AML-193 (cell line): ENCODE data around the gene TMEM255A.
A peak's percentile ranks its signal among the peaks of the same experiment; 100 is the strongest.

Experiments used
- DNase-seq, 2 experiments: peaks; one replicate each; lab custom pipeline; 2025; lab: John Stamatoyannopoulos, UW

Gene TMEM255A

DNA sequence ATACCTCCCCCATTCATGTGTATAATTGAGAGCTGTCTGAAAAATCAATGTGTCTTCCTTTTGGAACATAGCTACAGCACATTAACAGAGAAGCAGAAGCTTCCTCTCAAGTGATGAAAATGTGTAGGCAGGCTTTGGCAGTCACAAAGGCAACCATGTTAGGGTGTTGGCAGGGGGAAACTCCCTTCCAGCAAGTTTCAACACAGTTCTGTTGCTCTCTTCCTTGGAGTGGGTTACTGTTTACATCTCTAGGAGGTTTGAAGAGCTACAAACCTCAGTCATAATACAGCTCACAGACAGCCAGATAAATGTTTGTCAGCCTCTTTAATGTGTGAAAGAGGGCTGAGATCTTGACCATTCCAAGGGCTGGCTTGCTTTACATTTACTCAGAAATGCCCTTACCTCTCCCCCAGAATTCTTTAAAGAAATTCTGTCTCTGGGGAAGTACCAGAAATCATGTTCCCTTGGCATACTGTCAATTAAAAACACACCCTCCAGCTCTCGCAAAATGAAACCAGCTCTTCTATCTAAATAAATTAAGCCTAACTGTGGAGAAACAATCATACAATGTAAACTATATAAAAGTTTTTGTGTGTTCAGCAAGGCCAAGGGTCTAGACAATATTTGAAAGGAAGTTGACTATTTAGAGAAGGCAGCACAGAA, 41.8 kb downstream of the TMEM255A start:
- peak; percentile 21 to 34 for DNase-seq

DNA sequence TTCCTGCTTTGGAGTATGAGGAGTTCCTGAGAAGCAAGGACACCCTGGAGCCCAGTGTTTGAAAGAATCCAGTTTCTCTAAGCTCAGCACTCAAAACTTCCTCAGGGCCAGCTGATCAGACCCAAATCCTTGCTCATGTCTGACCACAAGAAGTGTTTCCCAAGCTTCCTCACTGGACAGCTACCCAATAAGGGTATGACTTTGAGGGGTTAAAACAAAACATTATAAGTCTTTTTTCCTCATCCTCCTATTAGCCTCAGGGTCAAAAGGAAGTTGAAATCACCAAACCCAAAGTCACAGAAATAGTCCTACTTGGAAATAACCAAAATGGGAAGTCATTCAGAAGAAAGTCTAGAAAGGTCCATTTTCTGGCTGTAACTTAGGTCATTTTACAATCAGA, 46.9 kb downstream of the TMEM255A start:
- peak in 1 of 2 experiments; percentile 13 for DNase-seq

DNA sequence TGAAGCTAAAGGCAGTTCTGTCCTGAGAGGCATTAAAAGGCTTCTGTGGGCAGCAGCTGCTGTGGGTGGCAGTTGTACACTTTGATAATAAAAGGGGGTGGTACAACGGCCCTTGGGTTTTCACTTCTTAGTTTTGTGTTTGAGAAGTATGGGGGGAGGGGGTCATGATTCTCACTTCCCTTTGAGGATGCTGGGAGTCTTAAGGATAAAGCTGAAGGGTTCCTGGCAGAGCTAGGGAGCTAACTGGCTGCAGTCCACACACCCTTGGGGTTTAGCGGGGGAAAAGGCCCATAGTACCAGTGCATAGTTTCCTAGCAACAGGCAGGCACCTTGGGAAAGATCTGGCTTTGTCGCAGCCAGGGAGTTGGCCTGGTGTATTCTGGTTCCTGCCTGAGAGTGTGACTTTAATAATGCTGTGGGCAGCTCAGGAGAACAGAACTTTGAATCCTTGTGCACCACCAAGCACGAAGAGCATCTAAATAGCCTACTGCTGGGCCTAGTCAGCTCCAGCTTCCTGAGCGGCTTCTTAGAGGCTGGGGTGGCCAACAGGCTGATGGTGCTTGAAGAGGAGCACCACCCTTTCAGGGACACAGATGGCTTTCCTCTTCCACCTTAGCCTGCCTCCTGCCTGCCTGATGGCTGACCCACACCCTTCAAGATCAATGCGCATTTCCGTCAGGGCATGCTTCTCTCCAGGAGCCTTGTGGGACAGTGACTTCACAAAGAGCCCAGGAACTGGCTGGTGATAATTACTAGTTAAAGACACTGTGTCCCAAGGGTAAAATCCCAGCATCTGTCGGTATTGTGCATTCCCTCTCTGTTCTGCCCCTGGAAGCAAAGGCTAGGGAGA, 48.2 kb downstream of the TMEM255A start:
- no peak for DNase-seq

DNA sequence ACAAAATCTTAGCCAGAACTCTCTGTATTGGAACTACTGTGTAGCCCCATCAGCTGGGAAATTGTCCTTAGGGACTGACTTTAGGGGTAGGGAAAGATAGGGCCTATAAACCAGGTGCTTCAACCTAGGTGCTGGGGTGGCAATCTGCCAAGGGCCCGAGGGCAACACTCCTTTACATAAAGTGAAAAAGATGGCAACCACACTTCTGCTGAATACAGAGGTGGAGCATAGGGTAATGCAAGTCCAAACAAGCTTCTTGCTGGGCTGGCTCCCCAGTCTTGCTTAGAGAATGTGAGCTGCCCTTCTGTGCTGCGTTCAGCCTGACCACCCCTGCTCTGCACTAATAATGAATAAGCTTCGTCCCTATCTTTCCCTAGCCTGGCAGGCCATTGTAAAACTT, 50.9 kb downstream of the TMEM255A start:
- no peak for DNase-seq

DNA sequence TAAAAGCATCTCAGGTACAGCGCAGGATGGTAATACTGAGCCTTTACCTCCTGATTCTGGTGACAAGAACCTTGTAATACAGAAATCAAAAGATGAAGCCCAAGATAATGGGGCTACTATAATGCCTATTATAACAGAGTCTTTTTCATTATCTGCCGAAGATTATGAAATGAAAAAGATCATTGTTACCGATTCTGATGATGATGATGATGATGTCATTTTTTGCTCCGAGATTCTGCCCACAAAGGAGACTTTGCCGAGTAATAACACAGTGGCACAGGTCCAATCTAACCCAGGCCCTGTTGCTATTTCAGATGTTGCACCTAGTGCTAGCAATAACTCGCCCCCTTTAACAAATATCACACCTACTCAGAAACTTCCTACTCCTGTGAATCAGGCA, 57.5 kb downstream of the TMEM255A start:
- no peak for DNase-seq

DNA sequence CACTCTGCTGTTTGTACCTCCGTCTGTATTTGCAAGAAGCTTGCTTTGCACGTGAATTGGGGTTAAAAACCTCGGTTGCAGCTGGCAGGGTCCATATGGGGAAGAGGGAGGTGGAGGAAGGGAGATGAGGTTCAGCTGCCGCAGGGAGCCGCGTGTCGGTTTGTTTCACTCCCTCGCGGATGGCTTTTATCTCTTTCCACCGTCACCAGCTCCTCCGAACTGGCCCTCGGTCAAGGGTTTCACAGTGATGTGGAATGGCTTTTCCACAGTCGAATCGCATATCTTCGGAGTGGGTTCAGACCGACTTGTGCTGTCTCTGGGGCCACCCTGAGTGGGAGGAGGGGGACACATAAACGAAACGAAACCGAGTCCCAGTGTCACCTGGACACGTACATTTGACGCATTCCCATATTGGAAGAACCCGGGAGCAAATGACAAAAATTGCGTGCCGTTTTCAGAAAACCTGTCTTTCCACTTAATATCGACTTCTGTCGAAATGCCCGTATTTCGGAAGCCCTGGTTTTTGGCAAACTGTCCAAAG, 59.7 kb downstream of the TMEM255A start:
- peak in 1 of 2 experiments; percentile 1 for DNase-seq

DNA sequence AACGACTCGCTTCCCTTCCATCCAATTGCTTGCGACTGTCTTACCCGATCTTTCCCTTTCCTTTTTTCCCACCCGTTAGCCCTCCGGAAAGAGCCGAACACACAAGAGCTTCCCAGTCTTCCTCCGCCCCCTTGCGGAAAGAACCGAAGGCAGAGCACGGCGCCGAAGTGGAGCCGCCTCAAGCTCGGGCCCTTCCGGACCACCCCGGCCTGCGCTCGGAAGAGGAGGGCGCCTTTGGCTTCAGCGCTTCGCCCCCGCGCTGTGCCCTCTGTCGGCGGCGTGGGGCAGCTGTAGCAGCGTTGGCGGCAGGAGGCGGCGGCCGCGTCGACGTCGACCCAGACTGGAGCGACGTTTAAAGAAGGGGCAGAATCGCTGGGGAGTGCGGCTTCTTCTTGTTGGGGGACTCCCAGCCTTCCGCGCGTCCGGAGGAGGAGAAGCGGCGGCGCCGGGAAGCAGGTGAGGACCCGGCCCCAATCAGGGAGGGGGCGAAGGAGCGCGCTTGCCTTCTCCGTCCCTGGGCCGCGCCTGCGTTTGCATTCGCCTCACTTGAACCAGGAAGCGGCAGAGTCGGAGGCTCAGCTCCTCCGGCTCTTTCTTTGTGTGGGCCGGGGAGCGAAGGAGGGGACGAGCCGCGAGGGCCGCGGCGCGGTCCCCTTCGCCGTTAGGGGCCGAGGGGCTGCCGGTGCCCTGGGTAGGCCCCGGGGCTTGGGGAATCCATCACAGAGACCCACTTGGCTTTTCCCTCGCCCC, 60.6 kb downstream of the TMEM255A start, which contains the start of gene ZBTB33:
Gene ZBTB33 (plus strand): TSS at position 291 of the 750 bp plus-strand sequence. CDS start 2,604 bp downstream, outside the sequence.
- DNase-seq = peak; percentile 74 to 79

DNA sequence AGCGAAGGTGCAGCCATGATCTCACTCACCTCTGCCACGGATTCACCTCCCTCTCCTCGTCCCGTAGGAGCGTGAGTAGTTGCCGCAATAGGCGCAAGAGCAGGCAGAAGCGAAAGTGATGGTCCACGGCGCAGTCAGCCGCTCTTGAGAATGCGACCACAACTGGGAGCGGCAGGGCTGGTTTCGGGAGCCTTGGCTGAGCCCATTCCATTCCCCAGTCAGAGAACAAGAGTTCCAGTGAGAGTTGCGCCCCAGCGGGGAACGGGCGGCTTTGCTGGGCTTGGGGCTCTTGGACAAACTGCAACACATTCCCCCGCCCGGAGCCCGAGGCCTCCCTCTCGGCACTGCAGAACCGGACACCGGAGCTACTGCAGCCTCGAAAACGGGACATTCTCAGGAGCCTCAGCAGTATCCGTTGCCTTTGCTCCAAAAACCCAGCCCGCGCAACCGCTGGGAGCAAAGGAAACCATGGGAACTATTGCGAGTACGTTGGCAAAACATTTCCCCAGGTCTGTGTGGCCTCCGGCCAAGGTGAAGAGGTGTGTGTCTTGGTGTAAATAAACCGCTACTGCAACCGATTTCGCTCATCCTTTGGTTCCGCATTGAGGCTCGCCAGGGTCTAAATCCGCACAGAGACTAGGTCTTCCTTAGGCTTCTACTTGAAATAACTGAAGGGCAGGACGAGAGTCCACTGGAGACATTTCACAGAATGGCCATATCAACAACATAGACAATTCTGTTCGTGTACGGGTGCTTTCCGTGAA, 66.3 kb downstream of the TMEM255A start:
- DNase-seq = peak; percentile 41 to 59

DNA sequence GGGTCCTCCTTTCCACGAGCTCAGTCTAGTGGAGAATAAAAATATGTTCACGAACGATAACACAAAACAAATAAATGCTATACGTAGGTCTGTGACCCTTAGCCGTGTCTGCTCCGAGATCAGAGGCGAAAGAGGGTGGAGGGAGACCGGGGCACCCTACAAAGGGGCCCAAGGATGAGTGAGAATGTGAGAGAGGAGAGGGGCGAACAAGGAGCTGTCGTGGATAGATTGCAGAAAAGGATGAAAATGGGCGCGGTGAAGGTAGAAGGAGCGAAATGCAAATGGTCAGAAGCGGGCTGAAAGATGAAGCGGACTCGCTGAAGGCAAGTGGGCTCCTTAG, 66.9 kb downstream of the TMEM255A start:
- DNase-seq = no peak

DNA sequence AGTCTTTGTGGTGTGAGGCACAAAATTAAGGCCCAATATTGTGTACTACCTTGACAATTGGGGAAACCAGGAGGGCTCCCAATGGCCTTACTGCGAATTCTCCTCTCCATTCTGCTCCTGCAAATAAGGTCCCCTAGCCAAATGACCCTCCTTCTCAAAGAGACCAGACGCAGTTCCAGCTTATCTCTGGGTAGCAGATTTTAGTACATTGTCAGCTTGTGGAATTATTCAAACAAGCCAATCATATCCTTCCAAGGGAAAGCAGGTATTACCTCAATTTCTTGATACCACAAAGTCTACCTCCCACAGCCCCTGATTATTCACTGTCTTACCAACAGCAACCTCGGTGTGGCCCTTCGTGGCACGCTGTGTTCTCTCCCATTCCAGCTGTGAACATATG, 68.4 kb downstream of the TMEM255A start:
- DNase-seq = no peak

DNA sequence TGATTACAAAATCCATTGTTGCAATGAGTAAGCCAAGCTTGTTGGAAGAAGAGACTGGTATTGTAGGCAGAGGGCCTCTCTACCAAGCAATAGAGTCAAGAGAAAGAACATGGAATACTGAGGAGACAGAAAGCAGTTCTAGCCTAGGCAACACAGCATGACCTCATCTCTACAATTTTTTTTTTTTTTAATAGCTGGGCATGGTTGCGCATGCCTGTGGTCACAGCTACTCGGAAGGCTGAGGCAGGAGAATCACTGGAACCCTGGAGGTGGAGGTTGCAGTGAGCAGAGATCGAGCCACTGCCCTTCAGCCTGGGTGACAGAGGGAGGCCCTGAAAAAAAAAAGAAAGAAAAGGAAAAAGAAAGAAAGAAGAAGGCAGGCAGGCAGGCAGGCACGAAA, 72.3 kb downstream of the TMEM255A start:
- DNase-seq = no peak

DNA sequence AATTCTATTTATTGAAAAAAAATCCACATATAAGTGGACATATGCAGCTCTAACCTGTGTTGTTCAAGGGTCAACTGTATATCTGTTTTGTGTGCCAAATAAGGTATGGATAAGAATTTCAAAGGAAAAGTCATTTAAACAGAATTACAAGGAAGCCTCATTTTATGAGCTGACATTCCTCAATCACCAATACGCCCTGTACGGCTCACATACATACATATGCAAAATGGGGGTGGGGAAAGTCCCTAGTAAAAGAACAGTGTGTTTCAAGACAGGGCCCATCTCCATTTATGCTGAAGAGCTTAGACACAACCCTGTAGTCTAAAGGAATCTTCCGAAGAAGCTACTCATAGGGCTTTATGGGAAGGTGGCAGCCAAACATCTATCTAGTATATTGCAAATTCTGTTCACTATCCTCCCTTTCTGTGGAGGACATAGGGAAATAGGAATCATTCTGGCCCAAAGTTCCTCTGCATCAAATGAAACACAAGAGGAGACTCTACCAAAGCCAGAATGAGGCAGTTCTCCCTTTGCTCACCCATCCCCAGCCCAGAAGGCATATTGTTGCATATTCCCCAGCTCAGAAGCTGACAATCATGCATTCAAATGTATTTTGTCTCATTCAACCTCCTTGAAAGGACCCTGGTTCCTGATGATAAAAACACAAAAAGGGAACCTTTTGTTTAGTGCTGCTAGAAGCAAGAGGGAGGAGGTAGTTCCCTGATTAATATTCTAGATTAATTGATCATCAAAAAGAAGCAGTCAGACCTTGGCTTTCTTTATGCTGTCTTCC, 74.4 kb downstream of the TMEM255A start:
- no peak for DNase-seq

DNA sequence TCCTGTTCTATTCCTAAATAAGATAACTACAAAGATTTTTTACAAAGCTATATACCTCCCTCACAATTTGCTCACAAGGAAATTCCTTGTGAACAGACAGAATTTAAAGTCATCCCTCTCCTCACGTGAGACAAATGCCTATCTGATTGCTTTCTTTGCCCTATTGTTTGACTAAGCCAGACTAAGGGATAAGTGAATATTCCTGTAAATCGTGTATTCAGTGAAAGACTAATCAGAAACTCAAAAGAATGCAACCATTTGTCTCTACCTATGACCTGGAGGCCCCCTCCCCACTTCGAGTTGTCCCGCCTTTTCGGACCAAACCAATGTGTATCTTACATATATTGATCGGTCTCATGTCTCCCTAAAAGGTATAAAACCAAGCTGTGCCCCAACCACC, 76.0 kb downstream of the TMEM255A start:
- no peak for DNase-seq

DNA sequence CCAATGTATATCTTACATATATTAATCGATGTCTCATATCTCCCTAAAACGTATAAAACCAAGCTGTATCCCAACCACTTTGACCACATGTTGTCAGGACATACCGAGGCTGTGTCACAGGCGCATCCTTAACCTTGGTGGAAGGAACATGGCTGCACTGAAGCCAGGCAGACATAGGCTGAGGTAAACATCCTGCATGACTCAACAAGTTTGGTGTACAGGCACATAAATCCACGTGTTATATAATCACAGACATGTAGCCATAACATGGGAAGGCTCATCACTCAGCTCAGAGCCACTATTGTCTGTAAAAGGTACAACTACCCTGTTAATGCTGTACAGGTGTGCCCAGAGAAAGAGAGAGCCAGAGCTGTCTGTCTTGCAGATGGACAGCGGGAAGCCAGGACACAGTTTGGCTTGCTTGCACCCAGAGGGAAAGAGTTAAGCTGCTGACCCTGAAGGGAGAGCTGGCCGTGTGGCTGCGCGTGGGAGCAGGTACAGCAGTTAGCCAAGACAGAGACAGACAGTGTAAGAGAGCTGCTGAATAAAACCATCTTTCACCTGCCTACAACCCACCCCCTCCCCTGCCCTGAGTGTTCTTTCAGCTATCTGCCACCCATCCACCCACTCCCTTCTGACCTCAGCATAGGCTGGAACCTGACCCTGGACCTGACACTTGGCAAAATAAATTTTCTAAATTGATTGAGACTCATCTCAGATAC, 82.9 kb downstream of the TMEM255A start:
- no peak for DNase-seq

DNA sequence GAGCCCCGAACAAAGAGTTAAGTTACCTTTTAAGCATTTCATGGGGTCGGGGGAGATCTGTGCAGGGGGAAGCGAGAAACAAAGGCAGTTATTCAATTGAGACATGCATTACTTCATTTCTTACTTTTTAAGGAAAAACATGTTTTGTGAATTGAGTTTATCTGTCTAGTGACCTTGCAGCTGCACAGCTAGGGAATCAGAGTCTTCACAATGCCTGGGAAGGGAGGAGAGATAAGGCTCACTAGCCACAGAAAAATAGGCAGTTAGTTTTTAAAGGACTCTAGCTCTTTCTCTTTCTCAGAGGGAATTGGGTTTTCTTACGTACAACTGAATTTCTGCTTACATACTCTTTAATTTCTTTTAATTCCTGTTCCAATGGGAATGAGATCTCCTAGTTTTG, 86.9 kb downstream of the TMEM255A start:
- DNase-seq = no peak

DNA sequence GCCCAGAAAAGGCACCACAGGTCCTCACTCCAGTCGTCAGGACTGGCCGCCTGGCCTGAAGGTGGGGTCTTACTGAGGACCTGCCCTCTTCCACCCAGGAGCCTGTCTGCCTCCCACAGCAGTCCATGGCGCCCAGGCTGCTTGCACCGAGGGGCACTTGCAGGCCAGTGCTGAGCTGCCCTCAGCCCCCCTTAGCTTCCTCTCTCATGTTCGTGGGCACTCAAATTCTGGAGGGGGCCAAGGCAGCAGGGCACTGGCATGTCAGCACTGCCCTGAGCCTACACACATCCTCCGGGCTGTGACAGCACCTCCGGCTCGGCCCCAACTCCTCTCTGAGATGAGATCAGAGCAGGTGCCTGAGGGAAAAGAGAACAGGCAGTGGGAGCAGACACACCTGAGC, 87.9 kb downstream of the TMEM255A start:
- DNase-seq = no peak

DNA sequence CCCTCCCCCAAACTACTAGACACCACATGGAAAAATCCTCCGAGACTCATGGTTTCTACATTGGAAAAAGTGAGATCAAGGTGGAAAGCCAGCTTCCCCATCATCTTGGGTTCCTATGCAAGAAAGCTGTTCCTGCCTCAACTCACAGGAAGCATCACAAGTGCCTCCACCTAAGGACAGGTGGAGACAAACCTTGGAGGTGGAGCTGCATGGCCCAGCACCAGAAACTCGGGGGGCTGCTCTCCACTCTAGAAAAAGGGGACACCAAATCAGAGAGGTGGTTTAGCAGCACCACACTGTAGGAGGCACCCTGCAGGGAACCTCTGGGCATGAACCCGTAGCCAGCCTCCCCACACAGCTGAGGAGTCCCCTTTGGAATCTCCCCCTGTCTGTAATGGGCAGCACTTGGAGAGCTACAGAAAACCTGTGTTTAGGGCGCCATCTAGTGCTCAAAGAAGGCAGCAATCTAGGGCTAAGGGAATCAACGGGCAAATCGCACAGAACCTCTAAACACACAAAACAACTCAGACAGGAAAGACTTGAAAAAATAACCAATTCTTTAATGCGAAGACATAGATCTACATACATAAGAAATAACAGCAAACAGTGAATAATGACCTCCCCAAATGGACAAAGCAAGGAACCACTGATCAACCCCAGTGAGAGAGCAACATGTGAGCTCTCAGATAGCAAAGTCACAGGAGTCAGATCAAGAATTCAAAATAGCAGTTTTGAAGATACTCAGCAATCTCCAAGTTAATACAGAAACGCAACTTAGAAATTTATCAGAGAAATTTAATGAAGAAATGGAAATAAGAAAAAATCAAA, 97.6 kb downstream of the TMEM255A start:
- DNase-seq = peak; percentile 20 to 31
